ENCODE results near the gene BEAN1.

DNA sequence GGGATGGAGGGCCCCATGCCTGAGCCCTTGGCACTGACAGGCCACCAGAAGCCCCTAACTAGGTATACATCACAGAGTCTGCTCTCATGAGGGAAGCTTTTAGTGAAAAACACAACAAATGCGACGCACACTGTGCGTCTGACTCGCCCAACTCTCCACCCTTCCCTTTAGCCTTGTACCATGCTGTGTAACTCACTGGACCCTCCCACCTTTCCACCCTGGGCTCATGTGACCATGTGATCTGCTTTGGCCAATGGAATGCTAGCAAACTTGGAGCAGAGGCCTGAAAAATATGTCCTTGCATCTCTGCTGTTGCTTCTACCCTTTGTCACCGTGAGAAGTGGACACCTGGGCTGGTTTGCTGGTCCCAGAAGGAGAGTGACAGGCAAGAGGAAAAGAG is 101.2 kb downstream of the BEAN1 start:
- TF ChIP-seq POLR2A (IDR thresholded peaks at IDR 0.05) = no peak
- TF ChIP-seq CTCF (IDR thresholded peaks at IDR 0.05) = no peak
- TF ChIP-seq POLR2AphosphoS5 (IDR thresholded peaks at IDR 0.05) = no peak
- TF ChIP-seq EP300 (IDR thresholded peaks at IDR 0.05) = no peak
